ENCODE measurements around the gene ADAMTS15.

The ADAMTS15 gene

DNA sequence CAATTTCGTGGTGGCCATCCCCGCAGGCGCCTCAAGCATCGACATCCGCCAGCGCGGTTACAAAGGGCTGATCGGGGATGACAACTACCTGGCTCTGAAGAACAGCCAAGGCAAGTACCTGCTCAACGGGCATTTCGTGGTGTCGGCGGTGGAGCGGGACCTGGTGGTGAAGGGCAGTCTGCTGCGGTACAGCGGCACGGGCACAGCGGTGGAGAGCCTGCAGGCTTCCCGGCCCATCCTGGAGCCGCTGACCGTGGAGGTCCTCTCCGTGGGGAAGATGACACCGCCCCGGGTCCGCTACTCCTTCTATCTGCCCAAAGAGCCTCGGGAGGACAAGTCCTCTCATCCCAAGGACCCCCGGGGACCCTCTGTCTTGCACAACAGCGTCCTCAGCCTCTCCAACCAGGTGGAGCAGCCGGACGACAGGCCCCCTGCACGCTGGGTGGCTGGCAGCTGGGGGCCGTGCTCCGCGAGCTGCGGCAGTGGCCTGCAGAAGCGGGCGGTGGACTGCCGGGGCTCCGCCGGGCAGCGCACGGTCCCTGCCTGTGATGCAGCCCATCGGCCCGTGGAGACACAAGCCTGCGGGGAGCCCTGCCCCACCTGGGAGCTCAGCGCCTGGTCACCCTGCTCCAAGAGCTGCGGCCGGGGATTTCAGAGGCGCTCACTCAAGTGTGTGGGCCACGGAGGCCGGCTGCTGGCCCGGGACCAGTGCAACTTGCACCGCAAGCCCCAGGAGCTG, 24.8 kb downstream of the ADAMTS15 start:
- Mint-ChIP-seq H3K4me1 (ENCODE audit: low read depth) (no peaks in the 10 kb centered on the region), H3K27ac (no peak overlapping the region), H3K9me3 (ENCODE audit: low read depth) (no peaks in the 10 kb centered on the region), H3K36me3 (no peaks in the 10 kb centered on the region), H3K4me3 (no peak overlapping the region), H3K27me3 (no peaks in the 10 kb centered on the region)

GRCh38 chr11:130473795-130474377, 25.4 kb downstream of the ADAMTS15 start:
- no peaks in the 10 kb centered on the region for H3K27me3 Mint-ChIP-seq
- H3K9me3 Mint-ChIP-seq (ENCODE audit: low read depth) = no peaks in the 10 kb centered on the region
- no peak overlapping the region for H3K27ac Mint-ChIP-seq
- no peak overlapping the region for H3K4me3 Mint-ChIP-seq
- H3K36me3 Mint-ChIP-seq = no peaks in the 10 kb centered on the region
- H3K4me1 Mint-ChIP-seq (ENCODE audit: low read depth) = no peaks in the 10 kb centered on the region

- H3K9me3 Mint-ChIP-seq (ENCODE audit: low read depth) = no peaks in the 10 kb centered on the region
- no peak overlapping the region for H3K4me3 Mint-ChIP-seq
- H3K4me1 Mint-ChIP-seq (ENCODE audit: low read depth) = no peaks in the 10 kb centered on the region
- H3K36me3 Mint-ChIP-seq = no peaks in the 10 kb centered on the region
- no peaks in the 10 kb centered on the region for H3K27me3 Mint-ChIP-seq
- H3K27ac Mint-ChIP-seq = no peak overlapping the region
Measured at GRCh38 chr11:130474637-130475400, 26.4 kb downstream of the ADAMTS15 start.

GRCh38 chr11:130475426-130476053, 27.1 kb downstream of the ADAMTS15 start:
- Mint-ChIP-seq H3K36me3 (no peaks in the 10 kb centered on the region), H3K4me1 (ENCODE audit: low read depth) (no peaks in the 10 kb centered on the region), H3K4me3 (no peak overlapping the region), H3K9me3 (ENCODE audit: low read depth) (no peaks in the 10 kb centered on the region), H3K27me3 (no peaks in the 10 kb centered on the region), H3K27ac (no peak overlapping the region)

DNA sequence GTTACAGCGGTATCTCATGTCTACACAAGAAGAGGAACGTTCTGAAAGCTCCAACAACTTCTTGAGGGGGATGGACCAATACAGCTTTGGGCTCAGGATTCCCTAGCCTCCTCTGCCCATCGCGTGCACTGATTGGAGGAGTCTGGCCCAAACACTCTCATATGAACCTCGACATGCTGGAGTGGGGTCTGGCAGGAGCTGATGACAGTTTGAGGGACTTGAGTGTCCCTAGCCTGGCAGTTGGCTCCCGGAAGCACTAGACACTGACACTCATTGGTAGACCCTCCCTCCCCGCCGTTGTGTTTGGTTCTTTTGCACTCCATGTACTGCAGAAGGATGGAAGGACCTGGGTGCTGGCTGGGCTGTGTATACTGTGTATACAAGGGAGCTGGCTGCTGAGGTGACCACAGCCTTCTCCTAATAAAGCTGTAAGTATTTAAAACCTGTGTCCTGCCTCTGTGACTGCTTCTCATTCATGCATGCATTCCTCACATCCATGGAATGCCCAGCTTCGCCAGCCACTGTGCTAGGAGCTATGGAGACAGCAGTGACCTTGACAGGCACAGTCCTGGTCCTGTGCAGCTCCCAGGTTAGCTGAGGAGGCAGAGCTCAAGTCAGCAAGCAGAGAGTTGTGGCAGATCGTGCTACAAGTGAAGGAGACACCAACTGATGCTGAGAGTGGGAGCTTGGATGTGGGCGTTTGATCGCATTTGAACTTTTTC, 27.9 kb downstream of the ADAMTS15 start:
- Mint-ChIP-seq H3K9me3 (ENCODE audit: low read depth) (no peaks in the 10 kb centered on the region), H3K27ac (no peak overlapping the region), H3K4me3 (no peak overlapping the region), H3K4me1 (ENCODE audit: low read depth) (no peaks in the 10 kb centered on the region), H3K36me3 (no peaks in the 10 kb centered on the region), H3K27me3 (no peaks in the 10 kb centered on the region)

GRCh38 chr11:130476922-130477491, 28.6 kb downstream of the ADAMTS15 start:
- H3K27me3 Mint-ChIP-seq = no peaks in the 10 kb centered on the region
- H3K4me1 Mint-ChIP-seq (ENCODE audit: low read depth) = no peaks in the 10 kb centered on the region
- H3K9me3 Mint-ChIP-seq (ENCODE audit: low read depth) = no peaks in the 10 kb centered on the region
- H3K27ac Mint-ChIP-seq = no peak overlapping the region
- no peaks in the 10 kb centered on the region for H3K36me3 Mint-ChIP-seq
- H3K4me3 Mint-ChIP-seq = no peak overlapping the region

- Mint-ChIP-seq H3K4me1 (ENCODE audit: low read depth) (no peaks in the 10 kb centered on the region), H3K27ac (no peak overlapping the region), H3K9me3 (ENCODE audit: low read depth) (no peaks in the 10 kb centered on the region), H3K27me3 (no peaks in the 10 kb centered on the region), H3K36me3 (no peaks in the 10 kb centered on the region), H3K4me3 (no peak overlapping the region)
Measured at GRCh38 chr11:130477586-130478203, 29.2 kb downstream of the ADAMTS15 start.

GRCh38 chr11:130478204-130478701, 29.8 kb downstream of the ADAMTS15 start:
- H3K27ac Mint-ChIP-seq = no peak overlapping the region
- H3K9me3 Mint-ChIP-seq (ENCODE audit: low read depth) = no peaks in the 10 kb centered on the region
- no peaks in the 10 kb centered on the region for H3K27me3 Mint-ChIP-seq
- no peaks in the 10 kb centered on the region for H3K36me3 Mint-ChIP-seq
- H3K4me3 Mint-ChIP-seq = no peak overlapping the region
- H3K4me1 Mint-ChIP-seq (ENCODE audit: low read depth) = no peaks in the 10 kb centered on the region

- Mint-ChIP-seq H3K4me3 (no peak overlapping the region), H3K27ac (no peak overlapping the region), H3K27me3 (no peaks in the 10 kb centered on the region), H3K36me3 (no peaks in the 10 kb centered on the region), H3K9me3 (ENCODE audit: low read depth) (no peaks in the 10 kb centered on the region), H3K4me1 (ENCODE audit: low read depth) (no peaks in the 10 kb centered on the region)
Measured at GRCh38 chr11:130478881-130479280, 30.4 kb downstream of the ADAMTS15 start.

GRCh38 chr11:130480186-130480585, 31.7 kb downstream of the ADAMTS15 start:
- Mint-ChIP-seq H3K36me3 (no peaks in the 10 kb centered on the region), H3K4me3 (no peak overlapping the region), H3K27me3 (no peaks in the 10 kb centered on the region), H3K27ac (no peak overlapping the region), H3K9me3 (ENCODE audit: low read depth) (no peaks in the 10 kb centered on the region), H3K4me1 (ENCODE audit: low read depth) (no peaks in the 10 kb centered on the region)

DNA sequence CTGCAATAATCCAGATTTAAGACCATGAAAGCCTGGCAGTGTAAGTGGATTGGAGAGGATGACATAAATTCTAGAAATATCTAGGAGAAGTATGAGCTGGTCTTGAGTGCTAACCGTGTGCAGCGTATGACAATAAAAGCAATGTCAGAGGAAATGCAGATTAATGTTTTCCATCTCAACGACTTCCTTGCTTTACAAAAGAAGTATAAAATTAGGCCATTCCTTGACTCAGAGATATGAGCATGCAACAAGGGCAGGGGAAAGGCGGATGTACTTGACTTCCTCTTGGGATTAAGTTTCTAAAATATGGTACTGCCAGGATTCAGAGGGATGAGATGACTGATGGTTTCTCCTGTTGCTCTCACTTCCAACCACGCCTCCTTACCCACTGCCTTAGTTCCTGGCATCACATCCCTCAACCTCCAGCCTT, 32.3 kb downstream of the ADAMTS15 start:
- Mint-ChIP-seq H3K27ac (no peak overlapping the region), H3K4me1 (ENCODE audit: low read depth) (no peaks in the 10 kb centered on the region), H3K27me3 (no peaks in the 10 kb centered on the region), H3K9me3 (ENCODE audit: low read depth) (no peaks in the 10 kb centered on the region), H3K4me3 (no peak overlapping the region), H3K36me3 (no peaks in the 10 kb centered on the region)

DNA sequence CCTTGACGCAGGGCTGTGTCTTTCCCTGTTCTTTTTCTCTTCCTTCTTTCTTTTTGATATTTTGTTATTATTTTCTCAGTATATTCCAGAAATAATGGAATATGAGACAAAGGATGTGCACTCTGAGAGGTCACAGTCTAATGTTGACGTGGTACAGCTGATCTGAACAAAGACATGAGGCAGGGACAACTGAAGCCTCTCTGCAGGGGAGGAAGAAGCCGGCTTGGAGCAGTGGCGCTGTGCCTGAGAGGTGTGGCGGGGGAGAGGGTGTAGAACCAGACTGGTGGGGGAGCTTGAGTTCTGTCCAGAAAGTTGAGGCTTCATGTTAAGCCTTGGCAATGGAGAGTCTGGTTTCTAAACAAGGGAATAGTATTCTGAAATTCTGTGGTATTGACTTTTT, 34.7 kb downstream of the ADAMTS15 start:
- H3K9me3 Mint-ChIP-seq (ENCODE audit: low read depth) = no peaks in the 10 kb centered on the region

GRCh38 chr11:130485983-130486382, 37.5 kb downstream of the ADAMTS15 start:
- H3K27me3 Mint-ChIP-seq = no peaks in the 10 kb centered on the region
- H3K9me3 Mint-ChIP-seq (ENCODE audit: low read depth) = no peaks in the 10 kb centered on the region
- no peak overlapping the region for H3K4me3 Mint-ChIP-seq
- no peak overlapping the region for H3K27ac Mint-ChIP-seq
- H3K4me1 Mint-ChIP-seq (ENCODE audit: low read depth) = no peaks in the 10 kb centered on the region
- no peaks in the 10 kb centered on the region for H3K36me3 Mint-ChIP-seq

More for the DNA sequence above, 34.7 kb downstream of the ADAMTS15 start:
- Mint-ChIP-seq H3K36me3 (no peaks in the 10 kb centered on the region), H3K4me1 (ENCODE audit: low read depth) (no peaks in the 10 kb centered on the region), H3K27ac (no peak overlapping the region), H3K27me3 (no peaks in the 10 kb centered on the region), H3K4me3 (no peak overlapping the region)

- no peaks in the 10 kb centered on the region for H3K36me3 Mint-ChIP-seq
- no peaks in the 10 kb centered on the region for H3K9me3 Mint-ChIP-seq (ENCODE audit: low read depth)
- no peaks in the 10 kb centered on the region for H3K27me3 Mint-ChIP-seq
- H3K4me1 Mint-ChIP-seq (ENCODE audit: low read depth) = no peaks in the 10 kb centered on the region
- no peak overlapping the region for H3K4me3 Mint-ChIP-seq
- H3K27ac Mint-ChIP-seq = no peak overlapping the region
Measured at GRCh38 chr11:130486391-130486836, 38.0 kb downstream of the ADAMTS15 start.

All from activated naive CD8-positive, alpha-beta T cell (primary cell).